Aorta (tissue), 4 donors: Measurements from ENCODE around the gene SLC19A1. TPM values are rescaled to one million over a fixed set of nuclear protein-coding genes. Genes with fewer than 3 reads are reported as not detected.

Source experiments
- microRNA-seq, 2 donors: library from miRNA; unstranded; fragments of <30 nt; microRNA quantifications; one replicate each; pipeline ENCODE4 v1.2.0, GENCODE V29; 2020
- polyA plus RNA-seq, 2 donors: library from polyadenylated mRNA; stranded (reverse); fragments of 200-250 nt; gene quantifications; one replicate each; pipeline ENCODE4 v1.2.3, GENCODE V29; 2013
- total RNA-seq, 2 donors: library from RNA; stranded (reverse); fragmentation: NEBNext Ultra II Directional; extraction: Animal tissue kit (Norgen Biotek cat#: 25700); gene quantifications; one replicate each; pipeline ENCODE4 v1.2.1, GENCODE V29; 2021
- donor health status: healthy with polysubstance abuse.
- donor health status: Bipolar disorder and iron deficiency.
- donor health status: DM: no; HTN: no; CAD: no.
- donor health status: DM: yes; HTN: yes; CAD: no.

The SLC19A1 gene
- total and polyA plus RNA-seq, 4 donors, result 4.5 to 32.5 (median 7.3) TPM

Small RNA genes lying within 50 kb of the gene (microRNA-seq; reads per million reads assigned to microRNA genes)
- 3.0 to 6.6 reads per million in 2 donors for gene MIR6815

Other genes with a start within 250 kb of the SLC19A1 start
- 100 to 1,000 TPM; 289 to 301 TPM for gene COL18A1, start 137.3 kb downstream of the SLC19A1 start, total RNA-seq
- 100 to 1,000 TPM in 1 of 2 donors, 10 to 100 TPM in 1; 97.3 to 963 TPM for gene COL18A1, start 137.3 kb downstream of the SLC19A1 start, polyA plus RNA-seq
- gene PCBP3, start 101.3 kb upstream of the SLC19A1 start, total RNA-seq, result 10 to 100 TPM in 1 of 2 donors, 1 to 10 TPM in 1; 7.0 to 15.0 TPM
- 1 to 10 TPM in 1 of 2 donors, not detected in 1; 3.6 TPM for gene PCBP3, start 101.3 kb upstream of the SLC19A1 start, polyA plus RNA-seq